NCI-H1417 (cell line): ENCODE data around the gene PSAT1.

Source experiments
- DNase-seq, 3 experiments: peaks; one replicate each; lab custom pipeline; 2025; lab: John Stamatoyannopoulos, UW

The PSAT1 gene

GRCh38 chr9:78316166-78316892, 19.4 kb downstream of the PSAT1 start:
- no peak for DNase-seq

DNA sequence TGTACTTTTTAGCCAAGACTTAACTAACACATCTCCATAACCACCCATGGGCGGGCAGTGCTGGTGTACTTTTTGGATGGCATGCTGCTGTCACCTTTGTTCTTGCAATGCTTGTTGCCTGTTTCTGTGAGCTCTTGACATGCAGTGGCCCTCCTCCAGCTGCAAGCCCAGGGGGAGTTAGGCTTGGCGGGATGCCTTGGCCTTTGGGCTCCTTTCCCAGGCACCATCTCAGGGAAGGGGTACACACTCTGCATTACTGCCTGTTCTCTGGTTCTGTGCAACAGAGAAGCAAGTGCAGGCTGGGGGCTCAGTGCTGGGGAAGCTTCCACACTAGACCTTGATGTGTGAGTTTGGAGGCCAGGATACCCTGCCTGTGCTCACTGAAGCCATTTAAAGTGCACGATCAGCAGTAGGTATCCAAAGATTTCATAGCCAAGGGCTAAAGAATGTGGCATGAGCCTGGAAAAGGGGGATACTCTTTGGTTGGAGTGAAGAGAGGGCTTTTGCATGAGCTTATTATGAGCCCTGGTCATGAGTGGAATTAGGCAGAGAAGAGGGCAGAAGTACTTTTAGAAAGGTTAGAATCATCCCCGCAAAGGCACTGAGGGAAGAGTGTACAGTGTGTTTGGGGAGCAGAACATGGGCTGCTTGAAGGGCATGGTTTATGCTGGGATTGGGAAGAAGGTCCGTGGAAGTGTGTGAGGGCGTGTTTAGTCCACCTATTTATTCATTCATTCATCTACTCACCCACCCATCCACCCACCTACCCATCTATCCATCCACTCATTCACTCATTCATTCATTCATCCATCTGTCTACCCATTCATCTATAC, 22.5 kb downstream of the PSAT1 start:
- no peak for DNase-seq

DNA sequence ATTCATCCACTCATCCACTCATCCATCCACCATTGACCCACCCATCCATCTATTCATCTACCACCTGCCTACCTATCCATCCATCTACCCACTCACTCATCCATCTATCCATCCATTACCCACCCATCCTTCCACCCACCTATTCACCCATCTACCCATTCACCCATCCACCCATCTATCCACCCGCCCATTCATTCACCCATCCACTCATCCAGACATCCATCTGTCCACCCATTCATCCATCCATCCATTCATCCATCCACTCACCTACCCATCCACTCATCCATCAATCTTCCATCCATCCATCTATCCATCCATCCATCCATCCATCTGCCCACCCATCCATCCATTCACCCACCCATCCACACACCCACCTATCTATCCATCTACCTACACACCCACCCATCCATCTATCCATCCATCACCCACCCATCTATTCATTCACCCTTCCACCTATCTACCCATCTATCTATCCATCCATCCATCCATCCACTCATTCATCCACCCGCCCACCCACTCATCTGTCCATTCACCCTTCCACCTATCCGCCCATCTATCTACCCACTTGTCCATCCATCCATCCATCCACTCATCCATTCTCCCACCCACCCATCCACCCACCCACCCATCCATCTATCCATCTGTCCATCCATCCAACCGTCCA, 23.2 kb downstream of the PSAT1 start:
- DNase-seq, result no peak

DNA sequence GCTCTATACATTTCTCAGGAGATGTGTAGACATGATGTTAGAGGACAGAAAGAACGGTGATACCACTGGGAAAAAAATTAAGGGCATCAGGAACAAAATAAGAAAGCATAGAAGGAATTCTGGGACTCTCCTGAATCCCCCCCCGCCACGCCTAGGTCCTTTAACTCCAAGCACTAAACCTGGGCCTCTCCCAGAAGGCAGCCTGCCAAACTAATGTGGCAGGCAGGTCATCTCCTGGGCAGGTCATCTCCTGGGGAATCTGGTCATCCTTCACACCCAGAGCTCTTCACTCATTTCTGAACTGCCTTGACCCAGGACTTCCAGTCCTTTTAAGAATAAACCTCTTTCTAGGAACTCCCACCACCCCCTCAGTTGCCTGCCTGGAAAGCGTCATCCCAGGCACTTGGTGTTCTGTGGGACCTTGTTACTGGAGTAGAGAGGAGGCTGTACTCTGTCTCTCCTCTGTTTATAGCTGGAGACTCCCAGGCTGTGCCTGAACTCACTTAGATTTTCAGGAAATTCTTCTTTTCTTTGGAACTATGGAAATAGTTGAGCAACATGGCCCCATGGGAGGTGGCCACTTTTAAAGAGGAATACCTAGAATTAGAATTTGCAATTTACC, 24.1 kb downstream of the PSAT1 start:
- DNase-seq, result no peak

DNA sequence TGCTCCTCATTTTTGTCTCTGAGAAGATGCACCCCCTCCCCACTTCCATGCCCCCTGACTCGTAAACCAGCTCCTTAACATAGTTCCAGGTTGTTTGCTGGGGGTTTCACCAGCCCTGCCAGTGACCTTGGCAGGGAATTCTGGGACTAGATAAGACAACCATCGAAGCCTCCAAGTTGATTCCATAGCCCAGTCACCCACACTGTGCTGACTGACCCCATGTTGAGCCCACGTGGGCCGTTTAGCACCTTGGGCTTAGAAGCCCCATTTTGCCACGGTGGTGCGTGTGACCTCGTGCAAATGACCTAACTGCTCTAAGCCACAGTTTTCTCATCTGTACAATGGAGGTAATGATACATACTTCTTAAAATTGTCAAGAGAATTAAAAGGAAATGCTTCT, 24.6 kb downstream of the PSAT1 start:
- no peak for DNase-seq

- no peak for DNase-seq
Measured at GRCh38 chr9:78324068-78324650, 27.2 kb downstream of the PSAT1 start.

DNA sequence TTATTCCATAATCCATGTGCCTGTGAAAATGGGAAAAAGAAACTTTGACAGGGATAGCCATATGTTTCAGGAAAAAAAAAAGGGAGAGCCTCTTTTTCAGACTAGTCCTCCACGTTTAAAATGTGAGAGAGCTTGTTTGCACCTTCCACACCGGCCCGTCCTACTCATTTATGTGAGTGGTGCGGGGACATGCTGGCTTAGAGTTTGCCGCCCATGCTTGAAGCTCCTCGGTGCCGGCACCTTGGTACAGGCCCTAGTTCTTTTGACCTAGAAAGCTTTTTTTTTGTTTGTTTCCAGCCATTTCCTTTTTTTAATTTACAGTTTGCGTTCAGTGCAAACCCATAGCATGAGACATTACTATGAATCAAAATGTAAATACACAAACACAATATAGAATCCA, 27.8 kb downstream of the PSAT1 start:
- DNase-seq, result no peak

DNA sequence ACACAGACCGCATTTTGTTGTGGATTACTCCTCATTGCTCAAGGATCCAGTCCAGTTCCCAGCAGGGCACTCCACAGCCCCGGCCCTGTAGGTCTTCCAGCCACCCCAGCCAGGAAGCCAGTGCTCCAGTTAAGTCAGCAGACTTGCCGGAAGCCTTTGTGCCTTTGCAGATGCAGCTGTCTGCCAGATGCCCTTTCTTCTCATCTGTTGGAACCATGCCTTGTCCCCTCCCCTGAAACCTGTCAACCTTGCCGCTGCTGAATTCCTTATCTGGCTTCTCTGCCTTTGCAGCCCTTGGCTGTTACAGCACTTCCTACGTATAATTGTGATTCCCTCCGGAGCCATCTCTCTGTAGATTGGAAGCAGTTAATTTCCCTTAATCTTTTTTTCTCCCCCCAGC, 28.4 kb downstream of the PSAT1 start:
- DNase-seq, result no peak

DNA sequence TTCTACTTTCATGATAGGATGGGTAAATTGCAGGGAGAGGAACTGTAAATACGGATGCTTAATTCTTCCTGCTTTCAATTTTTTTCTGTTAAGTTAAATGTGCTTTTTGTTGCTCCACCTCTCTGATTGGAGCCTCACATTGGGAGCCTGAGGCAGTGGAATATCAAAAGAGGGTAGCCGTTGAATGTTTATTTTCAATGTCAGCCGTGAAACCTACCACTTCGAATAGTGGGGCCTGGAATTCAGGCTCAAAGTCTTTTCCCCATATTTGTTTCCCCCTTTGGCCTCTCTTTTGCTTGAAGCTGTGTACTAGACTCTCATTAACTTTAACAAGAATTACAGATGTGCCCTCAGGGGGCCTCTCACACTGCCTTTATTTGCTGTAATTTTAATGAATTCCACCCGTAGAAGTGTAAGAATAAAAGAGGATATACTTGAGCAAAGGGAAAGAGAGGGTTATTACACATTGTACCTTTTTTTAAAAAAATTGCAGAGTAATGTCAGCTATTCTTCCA, 29.0 kb downstream of the PSAT1 start:
- no peak for DNase-seq

GRCh38 chr9:78326564-78326963, 29.6 kb downstream of the PSAT1 start:
- DNase-seq, result no peak

- no peak for DNase-seq
Measured at GRCh38 chr9:78332381-78332780, 35.5 kb downstream of the PSAT1 start.

DNA sequence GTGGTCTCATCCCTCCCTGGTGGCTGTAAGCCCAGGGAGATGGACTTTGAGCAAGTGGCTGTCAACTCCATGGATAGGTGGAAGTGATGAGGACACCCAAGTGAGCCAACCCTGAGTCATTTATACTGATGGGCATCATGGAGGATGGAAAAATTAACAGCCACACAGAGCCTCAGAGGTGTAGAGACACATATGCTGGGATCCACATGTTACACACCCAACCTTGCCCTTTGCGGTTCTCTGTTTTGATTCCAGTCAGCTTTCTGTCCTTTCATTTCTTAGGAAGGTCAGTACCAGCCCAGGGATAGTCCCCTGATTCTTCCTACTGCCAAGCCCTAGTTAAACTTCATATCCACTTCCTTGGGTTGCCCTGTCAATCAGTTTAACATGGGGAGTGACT, 51.9 kb downstream of the PSAT1 start:
- no peak for DNase-seq

- DNase-seq, result no peak
Measured at GRCh38 chr9:78351816-78352215, 54.9 kb downstream of the PSAT1 start.

- DNase-seq, result peak in 2 of 3 experiments; percentile 30 to 60
Measured at GRCh38 chr9:78354324-78354973, 57.5 kb downstream of the PSAT1 start.

GRCh38 chr9:78354989-78355388, 58.1 kb downstream of the PSAT1 start:
- DNase-seq, result peak in 2 of 3 experiments; percentile 30 to 60

- DNase-seq, result no peak
Measured at GRCh38 chr9:78356634-78357033, 59.7 kb downstream of the PSAT1 start.

DNA sequence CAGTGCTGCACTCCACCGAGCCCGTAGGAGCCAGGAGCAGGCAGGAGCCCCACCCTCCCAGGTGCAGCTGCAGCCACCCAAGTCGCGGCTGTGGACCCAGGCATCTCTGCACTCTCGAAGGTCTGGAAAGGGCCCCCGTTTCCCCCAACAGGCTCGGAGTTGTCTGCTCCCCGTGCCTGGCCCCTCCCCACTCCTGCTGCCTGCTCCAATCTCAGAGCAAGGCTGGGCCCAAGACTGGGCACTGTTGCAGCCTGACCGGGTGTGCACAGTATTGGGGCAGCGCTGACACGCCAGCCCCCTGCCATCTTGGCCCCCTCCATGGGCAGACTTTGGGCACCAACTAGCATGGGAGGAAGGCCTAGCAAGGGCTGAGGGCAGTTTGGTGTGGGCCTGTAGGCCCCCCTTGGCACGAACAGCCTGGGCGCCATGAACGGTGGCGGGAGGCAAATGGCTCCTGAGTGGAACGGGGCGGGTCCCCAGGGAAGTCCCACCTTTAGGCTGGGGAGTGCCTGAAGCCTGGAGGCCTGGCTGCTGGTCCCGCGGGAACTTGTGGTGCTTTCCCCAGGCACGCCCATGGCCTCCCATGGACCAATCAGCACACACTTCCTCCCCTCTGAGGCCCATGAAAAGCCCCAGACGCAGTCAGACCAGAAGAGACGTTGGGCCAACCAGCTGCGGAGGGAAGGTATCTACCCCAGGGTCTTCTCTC, 60.4 kb downstream of the PSAT1 start:
- DNase-seq, result no peak

GRCh38 chr9:78358329-78359051, 61.6 kb downstream of the PSAT1 start:
- no peak for DNase-seq

GRCh38 chr9:78363221-78363620, 66.3 kb downstream of the PSAT1 start:
- DNase-seq, result no peak
